ENCODE measurements around the gene CDK13.
A peak's percentile ranks its signal among the peaks of the same experiment; 100 is the strongest.

The CDK13 gene

GRCh38 chr7:39949971-39950472 lies at the start of gene CDK13:
CDK13 (plus strand) TSS chr7:39950256; CDS start chr7:39950642, 386 bp downstream.
- DNase-seq, result peak; percentile 95

GRCh38 chr7:39904077-39904486 lies 46.0 kb upstream of the CDK13 start:
- no peak for DNase-seq

- DNase-seq, result no peak
Observed at GRCh38 chr7:39908141-39908540, 41.9 kb upstream of the CDK13 start.

- DNase-seq, result no peak
Observed at GRCh38 chr7:39908973-39909372, 41.1 kb upstream of the CDK13 start.

- DNase-seq, result no peak
Observed at GRCh38 chr7:39909526-39909925, 40.5 kb upstream of the CDK13 start.

- no peak for DNase-seq
Observed at GRCh38 chr7:39910108-39910869, 39.8 kb upstream of the CDK13 start.

GRCh38 chr7:39911167-39911566 lies 38.9 kb upstream of the CDK13 start:
- no peak for DNase-seq

GRCh38 chr7:39915847-39916246 lies 34.2 kb upstream of the CDK13 start:
- peak; percentile 6 for DNase-seq

GRCh38 chr7:39919646-39920045 lies 30.4 kb upstream of the CDK13 start:
- DNase-seq, result no peak

- no peak for DNase-seq
Observed at GRCh38 chr7:39921506-39922175, 28.4 kb upstream of the CDK13 start.

GRCh38 chr7:39922580-39922979 lies 27.5 kb upstream of the CDK13 start:
- DNase-seq, result no peak

- no peak for DNase-seq
Observed at GRCh38 chr7:39923091-39923490, 27.0 kb upstream of the CDK13 start.

- no peak for DNase-seq
Observed at GRCh38 chr7:39924122-39924521, 25.9 kb upstream of the CDK13 start.

- no peak for DNase-seq
Observed at GRCh38 chr7:39926111-39926510, 23.9 kb upstream of the CDK13 start.

- no peak for DNase-seq
Observed at GRCh38 chr7:39927018-39927417, 23.0 kb upstream of the CDK13 start.

GRCh38 chr7:39934132-39934531 lies 15.9 kb upstream of the CDK13 start:
- no peak for DNase-seq

GRCh38 chr7:39936761-39937160 lies 13.3 kb upstream of the CDK13 start:
- no peak for DNase-seq

GRCh38 chr7:39937366-39938153 lies 12.5 kb upstream of the CDK13 start:
- DNase-seq, result no peak

GRCh38 chr7:39942883-39943282 lies 7.2 kb upstream of the CDK13 start:
- DNase-seq, result no peak

- DNase-seq, result no peak
Observed at GRCh38 chr7:39946693-39947092, 3.4 kb upstream of the CDK13 start.

- peak; percentile 13 for DNase-seq
Observed at GRCh38 chr7:39948375-39948955, 1.6 kb upstream of the CDK13 start.

GRCh38 chr7:39948956-39949928 lies 814 bp upstream of the CDK13 start:
- peak; percentile 99 for DNase-seq
